H9 (cell line): ENCODE data around the gene HUNK. TPM values are rescaled to one million over a fixed set of nuclear protein-coding genes. Genes with fewer than 3 reads are reported as not detected.

ENCODE experiments used
- DNase-seq: peaks from one replicate; pipeline ENCODE4 v3.0.0-alpha.2; 2017
- H2AFZ ChIP-seq: one replicate; pipeline ENCODE4 v1.6.1; 2013; ENCODE audit warnings: mild to moderate bottlenecking, low read length, control low read depth, moderate library complexity
- H2AK5ac ChIP-seq: 2 replicates; pipeline ENCODE4 v1.6.1; 2013; ENCODE audit warnings: low read length, control low read depth, mixed read lengths; ENCODE audit not compliant: insufficient read length
- H2BK120ac ChIP-seq: one replicate; pipeline ENCODE4 v1.6.1; 2013; ENCODE audit warnings: low read depth, mild to moderate bottlenecking, low read length, control low read depth, inconsistent platforms; ENCODE audit not compliant: poor library complexity, severe bottlenecking
- H2BK12ac ChIP-seq: 2 replicates; pipeline ENCODE4 v1.6.1; 2013; ENCODE audit warnings: low read length, control low read depth, mixed read lengths, low read depth; ENCODE audit not compliant: insufficient read length
- H2BK15ac ChIP-seq: 2 replicates; pipeline ENCODE4 v1.6.1; 2013; ENCODE audit warnings: low read depth, low read length, control low read depth
- H2BK20ac ChIP-seq: one replicate; pipeline ENCODE4 v1.6.1; 2013; ENCODE audit warnings: low read depth, mild to moderate bottlenecking, low read length, control low read depth, inconsistent platforms; ENCODE audit not compliant: poor library complexity, severe bottlenecking
- H2BK5ac ChIP-seq: 2 replicates; pipeline ENCODE4 v1.6.1; 2013; ENCODE audit warnings: low read length, control low read depth, mixed read lengths; ENCODE audit not compliant: insufficient read length
- H3K14ac ChIP-seq: 2 replicates; pipeline ENCODE4 v1.6.1; 2013; ENCODE audit warnings: low read length, control low read depth; ENCODE audit not compliant: insufficient read depth
- H3K18ac ChIP-seq: 2 replicates; pipeline ENCODE4 v1.6.1; 2013; ENCODE audit warnings: low read depth, mild to moderate bottlenecking, mixed read lengths, low read length, control low read depth; ENCODE audit not compliant: insufficient read length
- H3K23ac ChIP-seq: 2 replicates; pipeline ENCODE4 v1.6.1; 2013; ENCODE audit warnings: low read length, control low read depth, mixed read lengths, low read depth; ENCODE audit not compliant: insufficient read length
- H3K23me2 ChIP-seq: 2 replicates; pipeline ENCODE4 v1.6.1; 2013; ENCODE audit warnings: low read depth, mild to moderate bottlenecking, mixed read lengths, low read length, control low read depth; ENCODE audit not compliant: insufficient read length, poor library complexity, severe bottlenecking
- H3K27ac ChIP-seq: 2 replicates; pipeline ENCODE4 v1.5.1; 2013; ENCODE audit warnings: low read length, control low read depth, mixed read lengths, low read depth; ENCODE audit not compliant: insufficient read length
- H3K27me3 ChIP-seq: 2 replicates; pipeline ENCODE4 v1.6.1; 2013; ENCODE audit warnings: low read length, control low read depth, inconsistent platforms; ENCODE audit not compliant: insufficient read depth
- H3K4ac ChIP-seq: 2 replicates; pipeline ENCODE4 v1.6.1; 2013; ENCODE audit warnings: low read depth, mild to moderate bottlenecking, control low read depth, inconsistent platforms, low read length, moderate library complexity
- H3K4me1 ChIP-seq: 2 replicates; pipeline ENCODE4 v1.6.1; 2013; ENCODE audit warnings: low read length, control low read depth, inconsistent platforms; ENCODE audit not compliant: insufficient read depth
- H3K4me2 ChIP-seq: 2 replicates; pipeline ENCODE4 v1.6.1; 2013; ENCODE audit warnings: low read length, control low read depth, mixed read lengths; ENCODE audit not compliant: insufficient read length, insufficient read depth
- H3K56ac ChIP-seq: 2 replicates; pipeline ENCODE4 v1.6.1; 2013; ENCODE audit warnings: low read depth, mild to moderate bottlenecking, mixed read lengths, low read length, control low read depth; ENCODE audit not compliant: insufficient read length
- H3K79me1 ChIP-seq: 2 replicates; pipeline ENCODE4 v1.6.1; 2013; ENCODE audit warnings: low read depth, mild to moderate bottlenecking, moderate library complexity, low read length, control low read depth, inconsistent platforms; ENCODE audit not compliant: insufficient read depth, poor library complexity, severe bottlenecking
- H3K79me2 ChIP-seq: 2 replicates; pipeline ENCODE4 v1.6.1; 2013; ENCODE audit warnings: low read length, control low read depth, inconsistent platforms; ENCODE audit not compliant: insufficient read depth
- H3K9ac ChIP-seq: 2 replicates; pipeline ENCODE4 v1.6.1; 2013; ENCODE audit warnings: low read length, control low read depth, mixed read lengths; ENCODE audit not compliant: insufficient read length; ENCODE audit errors: extremely low read depth
- H3K9me3 ChIP-seq: one replicate; pipeline ENCODE4 v1.6.1; 2013; ENCODE audit warnings: low read depth, low read length, inconsistent platforms; ENCODE audit not compliant: control insufficient read depth
- H3T11ph ChIP-seq: one replicate; pipeline ENCODE4 v1.6.1; 2013; ENCODE audit warnings: mild to moderate bottlenecking, low read length, control low read depth, inconsistent platforms
- H4K20me1 ChIP-seq: one replicate; pipeline ENCODE4 v1.6.1; 2013; ENCODE audit not compliant: control insufficient read depth, insufficient read length, insufficient read depth
- H4K5ac ChIP-seq: 2 replicates; pipeline ENCODE4 v1.6.1; 2013; ENCODE audit warnings: low read depth, mild to moderate bottlenecking, mixed read lengths, low read length, control low read depth; ENCODE audit not compliant: insufficient read length
- H4K8ac ChIP-seq: replicated peaks from 2 replicates; pipeline ENCODE4 v1.6.1; 2013; ENCODE audit warnings: low read length, control low read depth, mixed read lengths, low read depth; ENCODE audit not compliant: insufficient read length
- H4K91ac ChIP-seq: 2 replicates; pipeline ENCODE4 v1.6.1; 2013; ENCODE audit warnings: low read depth, mild to moderate bottlenecking, moderate library complexity, mixed read lengths, low read length, control low read depth; ENCODE audit not compliant: insufficient read length
- H3K27ac Mint-ChIP-seq, 3 experiments: 2 replicates in 2 of 3; 3 replicates in 1 of 3; pipeline ENCODE4 v1.8.0; 2020 to 2021; ENCODE audit warnings: mixed read lengths in 3 of 3, mild to moderate bottlenecking in 1 of 3, moderate library complexity in 1 of 3
- H3K27me3 Mint-ChIP-seq: 2 replicates; pipeline ENCODE4 v1.8.0; 2021; ENCODE audit warnings: low read depth, mild to moderate bottlenecking, moderate library complexity, mixed read lengths
- H3K36me3 Mint-ChIP-seq, 3 experiments: 2 replicates in 2 of 3; 3 replicates in 1 of 3; pipeline ENCODE4 v1.8.0; 2020 to 2021; ENCODE audit warnings: low read depth in 3 of 3, mixed read lengths in 3 of 3; ENCODE audit not compliant: insufficient read depth in 1 of 3
- H3K4me1 Mint-ChIP-seq, 2 experiments: 2 replicates each; pipeline ENCODE4 v1.8.0; 2020; ENCODE audit warnings: mixed read lengths in 2 of 2
- H3K4me3 Mint-ChIP-seq, 2 experiments: 2 replicates in 1 of 2; 3 replicates in 1 of 2; pipeline ENCODE4 v1.8.0; 2020 to 2021; ENCODE audit warnings: mild to moderate bottlenecking in 2 of 2, mixed read lengths in 2 of 2, moderate library complexity in 1 of 2
- H3K9me3 Mint-ChIP-seq, 2 experiments: 2 replicates in 1 of 2; 3 replicates in 1 of 2; pipeline ENCODE4 v1.8.0; 2020; ENCODE audit warnings: mild to moderate bottlenecking in 2 of 2, mixed read lengths in 2 of 2, moderate library complexity in 1 of 2
- WGBS: extraction: QIAGEN DNeasy Blood & Tissue Kit; methylation state at CpG from one replicate; pipeline ENCODE4 v1.1.7; 2013; ENCODE audit warnings: missing lambda C conversion rate, low lambda C conversion rate, mixed read lengths; ENCODE audit not compliant: insufficient read length; ENCODE audit errors: extremely low coverage; 5-methylcytosine and 5-hydroxymethylcytosine counted together
- total RNA-seq: library from RNA; stranded (reverse); gene quantifications from 2 replicates; pipeline ENCODE4 v1.2.1, GENCODE V29; 2021
- TF ChIP-seq, protein P1 (sequence below): fragments of 200-600 bp; sonication (generic); conservative IDR thresholded peaks from 3 replicates; pipeline ENCODE4 v1.8.0; 2021; ENCODE audit warnings: antibody characterized with exemption, mild to moderate bottlenecking

The HUNK gene
- total RNA-seq, 1 experiment from 2014 or later = 5.8 TPM

DNA sequence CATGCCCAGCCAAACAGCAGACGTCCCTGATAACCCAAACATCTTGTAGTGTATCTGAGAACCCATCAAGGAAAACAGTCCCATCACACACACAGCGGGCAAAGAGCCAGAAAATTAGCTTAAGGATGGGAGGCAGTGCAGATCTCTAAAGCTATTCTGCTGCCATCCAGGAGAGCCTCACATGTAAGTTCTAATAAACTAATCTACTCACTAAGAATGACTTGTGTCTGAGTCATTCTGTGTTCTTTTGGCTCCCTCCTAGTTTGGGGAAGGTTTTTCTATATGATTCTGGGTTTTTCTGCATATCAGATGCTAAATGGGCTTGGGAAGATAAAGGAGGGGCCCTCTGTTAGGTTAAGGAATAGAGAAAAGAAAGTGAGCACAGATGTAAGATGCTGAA is 162.8 kb downstream of the HUNK start:
- H2BK120ac ChIP-seq = no peak overlapping the region
- H2BK5ac ChIP-seq = no peak overlapping the region
- H3K4me1 ChIP-seq = no peaks in the 10 kb centered on the region
- no peak overlapping the region for H2AK5ac ChIP-seq
- H3K9me3 Mint-ChIP-seq = no peaks in the 10 kb centered on the region; a peak in 2 of 5 replicates
- H3K27ac Mint-ChIP-seq = no peak overlapping the region
- H3K4me3 Mint-ChIP-seq = no peak overlapping the region
- no peaks in the 10 kb centered on the region for H3K9me3 ChIP-seq
- H3K23ac ChIP-seq = no peak overlapping the region
- H3K79me2 ChIP-seq = no peaks in the 10 kb centered on the region
- no peak overlapping the region for H3K4ac ChIP-seq
- no peak overlapping the region for H2AFZ ChIP-seq
- no peak overlapping the region for H2BK20ac ChIP-seq
- no peak overlapping the region for H3T11ph ChIP-seq
- TF ChIP-seq, protein P1, sequence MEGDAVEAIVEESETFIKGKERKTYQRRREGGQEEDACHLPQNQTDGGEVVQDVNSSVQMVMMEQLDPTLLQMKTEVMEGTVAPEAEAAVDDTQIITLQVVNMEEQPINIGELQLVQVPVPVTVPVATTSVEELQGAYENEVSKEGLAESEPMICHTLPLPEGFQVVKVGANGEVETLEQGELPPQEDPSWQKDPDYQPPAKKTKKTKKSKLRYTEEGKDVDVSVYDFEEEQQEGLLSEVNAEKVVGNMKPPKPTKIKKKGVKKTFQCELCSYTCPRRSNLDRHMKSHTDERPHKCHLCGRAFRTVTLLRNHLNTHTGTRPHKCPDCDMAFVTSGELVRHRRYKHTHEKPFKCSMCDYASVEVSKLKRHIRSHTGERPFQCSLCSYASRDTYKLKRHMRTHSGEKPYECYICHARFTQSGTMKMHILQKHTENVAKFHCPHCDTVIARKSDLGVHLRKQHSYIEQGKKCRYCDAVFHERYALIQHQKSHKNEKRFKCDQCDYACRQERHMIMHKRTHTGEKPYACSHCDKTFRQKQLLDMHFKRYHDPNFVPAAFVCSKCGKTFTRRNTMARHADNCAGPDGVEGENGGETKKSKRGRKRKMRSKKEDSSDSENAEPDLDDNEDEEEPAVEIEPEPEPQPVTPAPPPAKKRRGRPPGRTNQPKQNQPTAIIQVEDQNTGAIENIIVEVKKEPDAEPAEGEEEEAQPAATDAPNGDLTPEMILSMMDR = no peak
- no peak overlapping the region for H3K9ac ChIP-seq
- no peaks in the 10 kb centered on the region for H3K4me1 Mint-ChIP-seq
- H3K18ac ChIP-seq = no peak overlapping the region
- no peak overlapping the region for H2BK15ac ChIP-seq
- WGBS = no CpG with 5 or more reads among the region's 2 CpGs
- H3K27me3 Mint-ChIP-seq = peaks cover 5% of the 10 kb centered on the region; the same call in 1 of the 2 replicates
- H3K36me3 Mint-ChIP-seq = no peaks in the 10 kb centered on the region; a peak in 2 of 7 replicates
- H3K56ac ChIP-seq = no peak overlapping the region
- no peak overlapping the region for H4K8ac ChIP-seq
- no peaks in the 10 kb centered on the region for H4K20me1 ChIP-seq
- H4K91ac ChIP-seq = no peak overlapping the region
- H3K27me3 ChIP-seq = no peaks in the 10 kb centered on the region
- no peak overlapping the region for H3K27ac ChIP-seq
- H2BK12ac ChIP-seq = no peak overlapping the region
- H3K14ac ChIP-seq = no peak overlapping the region
- H3K79me1 ChIP-seq = no peaks in the 10 kb centered on the region
- DNase-seq = no peak
- no peak overlapping the region for H3K4me2 ChIP-seq
- no peaks in the 10 kb centered on the region for H3K23me2 ChIP-seq
- no peak overlapping the region for H4K5ac ChIP-seq
